MCF 10A (cell line): ENCODE data around the gene WNT8A. TPM values are rescaled to one million over a fixed set of nuclear protein-coding genes. Genes with fewer than 3 reads are reported as not detected.

ENCODE experiments used
- BruUV-seq: library from RNA; stranded (reverse); fragments of 400-500 nt; replicated peaks from 2 replicates; lab custom pipeline; 2021; lab: Mats Ljungman, UMichigan
- CTCF ChIA-PET: fragments of 300-600 bp; sonication (Branson Sonifier 250); formaldehyde crosslinking; extraction: SDS; loops from one replicate; lab custom pipeline; 2021; ENCODE audit warnings: antibody characterized with exemption, inconsistent platforms; lab: Yijun Ruan, JAX
- POLR2A ChIA-PET: fragments of 300-600, 350-650 bp; sonication (Branson Sonifier 250); formaldehyde crosslinking; extraction: SDS; loops from one replicate; lab custom pipeline; 2020; ENCODE audit warnings: antibody characterized with exemption, inconsistent platforms; lab: Yijun Ruan, JAX
- DNase-seq: peaks from one replicate; pipeline ENCODE4 v3.0.0-alpha.2; 2018; ENCODE audit not compliant: unreplicated experiment
- H3K27ac Mint-ChIP-seq: one replicate; pipeline ENCODE4 v1.8.0; 2022; ENCODE audit warnings: mild to moderate bottlenecking, low read depth, mixed read lengths; ENCODE audit not compliant: unreplicated experiment
- H3K27me3 Mint-ChIP-seq: one replicate; pipeline ENCODE4 v1.8.0; 2022; ENCODE audit warnings: mixed read lengths; ENCODE audit not compliant: insufficient read depth, unreplicated experiment
- H3K36me3 Mint-ChIP-seq: one replicate; pipeline ENCODE4 v1.8.0; 2022; ENCODE audit warnings: mild to moderate bottlenecking, moderate library complexity, mixed read lengths; ENCODE audit not compliant: insufficient read depth, unreplicated experiment
- H3K4me1 Mint-ChIP-seq: one replicate; pipeline ENCODE4 v1.8.0; 2022; ENCODE audit warnings: mixed read lengths; ENCODE audit not compliant: insufficient read depth, unreplicated experiment
- H3K4me3 Mint-ChIP-seq: one replicate; pipeline ENCODE4 v1.8.0; 2022; ENCODE audit warnings: mild to moderate bottlenecking, moderate library complexity, mixed read lengths; ENCODE audit not compliant: unreplicated experiment
- H3K9me3 Mint-ChIP-seq: one replicate; pipeline ENCODE4 v1.8.0; 2022; ENCODE audit warnings: mixed read lengths; ENCODE audit not compliant: unreplicated experiment
- CTCF ChIP-seq: fragments of 200-600 bp; IDR thresholded peaks from one replicate; pipeline ENCODE4 v1.8.0; 2022; ENCODE audit warnings: antibody characterized with exemption, mild to moderate bottlenecking; ENCODE audit not compliant: unreplicated experiment
- intact Hi-C: fragments of 100-400 bp; cut with micrococcal nuclease; formaldehyde crosslinking; loops from 2 replicates; pipeline ENCODE4 v1.14.1; 2022
- total RNA-seq: library from RNA; stranded (reverse); gene quantifications from 2 replicates; pipeline ENCODE4 v1.2.3, GENCODE V29; 2022

Gene WNT8A
- total RNA-seq, 1 experiment from 2014 or later = not detected

GRCh38 chr5:138129347-138129746, 45.5 kb downstream of the WNT8A start:
- intact Hi-C loops = no loop called here
- no peak for DNase-seq
- BruUV-seq = no TSS peak
- peaks cover 24% of the 10 kb centered on the region for H3K27me3 Mint-ChIP-seq
- peaks cover 5% of the 10 kb centered on the region for H3K4me1 Mint-ChIP-seq
- ChIA-PET POLR2A (interaction anchor here (0.6 kb wide), 1 partner anchor 885 kb away, joined by 3 read pairs; no protein-coding TSS in a partner anchor), CTCF (interaction anchor here (0.6 to 8.1 kb wide), 14 partner anchors 12 to 500 kb away, joined by 3 to 199 read pairs (median 3); no protein-coding TSS in a partner anchor)
- H3K4me3 Mint-ChIP-seq = no peak overlapping the region
- no peak for TF ChIP-seq CTCF
- no peak overlapping the region for H3K27ac Mint-ChIP-seq
- H3K36me3 Mint-ChIP-seq = no peaks in the 10 kb centered on the region
- H3K9me3 Mint-ChIP-seq = no peaks in the 10 kb centered on the region

- ChIA-PET POLR2A (interaction anchor here (0.8 to 2.4 kb wide), 5 partner anchors 55 to 378 kb away, joined by 3 to 11 read pairs (median 6); partner anchors contain the start of gene HNRNPA0), CTCF (interaction anchor here (0.5 to 8.1 kb wide), 35 partner anchors 8 to 1316 kb away, joined by 3 to 199 read pairs (median 5); partner anchors contain the start of gene FAM13B)
- Mint-ChIP-seq H3K9me3 (no peaks in the 10 kb centered on the region), H3K36me3 (no peaks in the 10 kb centered on the region), H3K27ac (no peak overlapping the region), H3K27me3 (peaks cover 18% of the 10 kb centered on the region), H3K4me1 (peaks cover 5% of the 10 kb centered on the region), H3K4me3 (peak overlapping the region; percentile 61)
- no peak for DNase-seq
- intact Hi-C loops = no loop called here
- BruUV-seq = no TSS peak
- no peak for TF ChIP-seq CTCF
These were observed 48.7 kb downstream of the WNT8A start for GRCh38 chr5:138132543-138132942.

- Mint-ChIP-seq H3K36me3 (no peaks in the 10 kb centered on the region), H3K27ac (no peak within 1 kb of the TSS), H3K4me3 (peak within 1 kb of the TSS; percentile 21)
These were observed 55.3 kb downstream of the WNT8A start, which contains the start of gene NME5 for GRCh38 chr5:138138949-138139780. Gene NME5 (minus strand): TSS chr5:138139428. CDS start chr5:138138780, 648 bp downstream.

More at GRCh38 chr5:138138949-138139780, 55.3 kb downstream of the WNT8A start, which contains the start of gene NME5:
- intact Hi-C loops = no loop called here
- H3K9me3 Mint-ChIP-seq = no peaks in the 10 kb centered on the region
- no peaks in the 10 kb centered on the region for H3K27me3 Mint-ChIP-seq
- no peak for TF ChIP-seq CTCF
- BruUV-seq = no TSS peak
- no peak for DNase-seq
- H3K4me1 Mint-ChIP-seq = no peaks in the 10 kb centered on the region
- ChIA-PET POLR2A (interaction anchor here (0.9 to 2.1 kb wide), 5 partner anchors 10 to 386 kb away, joined by 3 to 8 read pairs (median 4); partner anchors contain the start of genes BRD8, FAM13B and WNT8A), CTCF (interaction anchor here (0.6 to 7.3 kb wide), 7 partner anchors 12 to 496 kb away, joined by 3 to 46 read pairs (median 3); no protein-coding TSS in a partner anchor)
